Tibial nerve (tissue), 4 donors: ENCODE results near the gene HTT. TPM values are rescaled to one million over a fixed set of nuclear protein-coding genes. Genes with fewer than 3 reads are reported as not detected.

Source experiments
- DNase-seq, 2 donors: peaks; one replicate each; pipeline ENCODE4 v3.0.0-alpha.2; 2019; ENCODE audit warnings: low spot score in 2 of 2
- H3K27ac ChIP-seq, 4 donors: fragments of 200-600 bp; sonication (generic) in 3 of 4; one replicate each; pipeline ENCODE4 v1.5.1; 2017 to 2019; ENCODE audit warnings: mild to moderate bottlenecking in 1 of 4
- H3K27me3 ChIP-seq, 2 donors: fragments of 200-600 bp; sonication (generic) in 1 of 2; one replicate each; pipeline versions ENCODE4 v1.5.1 to v1.6.0; 2017 to 2019
- H3K36me3 ChIP-seq, 3 donors: fragments of 200-600 bp; sonication (generic); one replicate each; pipeline ENCODE4 v1.5.1; 2018 to 2019
- H3K4me1 ChIP-seq, 4 donors: fragments of 200-600 bp; sonication (generic) in 3 of 4; one replicate each; pipeline ENCODE4 v1.5.1; 2017 to 2019
- H3K4me3 ChIP-seq, 4 donors: fragments of 200-600 bp; sonication (generic) in 3 of 4; one replicate each; pipeline ENCODE4 v1.5.1; 2017 to 2019; ENCODE audit warnings: mild to moderate bottlenecking in 1 of 4, moderate library complexity in 1 of 4
- H3K9me3 ChIP-seq, 4 donors: fragments of 200-600 bp; sonication (generic) in 3 of 4; one replicate each; pipeline ENCODE4 v1.5.1; 2017 to 2019
- EP300 ChIP-seq, 2 donors: sonication (generic); formaldehyde crosslinking; IDR thresholded peaks; one replicate each; pipeline ENCODE4 v1.6.1; 2017; ENCODE audit warnings: antibody characterized with exemption in 2 of 2, mild to moderate bottlenecking in 1 of 2
- POLR2A ChIP-seq, 2 donors: fragments of 450-650 bp; IDR thresholded peaks; one replicate each; pipeline ENCODE4 v1.6.1; 2017; ENCODE audit warnings: antibody characterized with exemption in 2 of 2, mild to moderate bottlenecking in 2 of 2, moderate library complexity in 2 of 2
- WGBS, 2 donors: methylation state at CpG; one replicate each; pipeline ENCODE4 v1.1.5; 2018; 5-methylcytosine and 5-hydroxymethylcytosine counted together
- total RNA-seq, 4 donors: library from RNA; depleted of rRNA; stranded (reverse); fragments of >200 nt; gene quantifications; one replicate each; pipeline ENCODE4 v1.1.0, GENCODE V29; 2016
- TF ChIP-seq, protein P1 (sequence below), 5 experiments: fragments of 200-600 bp in 3 of 5; fragments of 450-650 bp in 2 of 5; sonication (generic) in 3 of 5; IDR thresholded peaks; one replicate each; pipeline ENCODE4 v1.5.1; 2016 to 2019; ENCODE audit warnings: antibody characterized with exemption in 5 of 5, mild to moderate bottlenecking in 3 of 5, moderate library complexity in 2 of 5

HTT gene
- total RNA-seq, 4 donors from 2014 or later, result 62.2 to 93.6 (median 81.2) TPM

DNA sequence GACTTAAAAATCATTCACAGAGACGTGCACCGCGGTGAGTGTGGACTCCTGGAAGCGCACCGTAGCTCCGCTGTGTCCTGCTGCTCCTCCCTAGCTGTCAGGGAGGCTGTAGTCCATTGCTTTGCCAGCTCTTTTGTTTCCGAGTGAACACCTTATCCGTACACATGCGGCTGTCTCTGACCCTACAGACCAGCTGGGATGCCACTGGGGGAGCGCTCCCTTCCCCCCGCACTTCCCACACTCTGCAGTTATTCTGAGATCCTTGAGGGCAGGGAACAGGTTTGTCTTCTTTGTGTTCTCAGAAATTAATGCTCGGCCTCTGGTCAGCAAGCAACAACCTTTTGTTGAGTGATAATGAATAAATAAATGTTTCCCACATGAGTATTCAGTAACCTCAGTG lies 140.8 kb downstream of the HTT start:
- DNase-seq, result no peak
- Histone ChIP-seq H3K27me3 (no peaks in the 10 kb centered on the region), H3K36me3 (peaks cover 0 to 93% (median 42%) of the 10 kb centered on the region in 3 donors), H3K9me3 (no peaks in the 10 kb centered on the region), H3K4me1 (no peaks in the 10 kb centered on the region), H3K27ac (no peak overlapping the region), H3K4me3 (no peak overlapping the region)
- WGBS, 2 donors, result 78 to 86% methylated on average over 12 of the region's 12 CpGs
- no peak for TF ChIP-seq EP300 (IDR thresholded peaks at IDR 0.05)
- TF ChIP-seq, protein P1, sequence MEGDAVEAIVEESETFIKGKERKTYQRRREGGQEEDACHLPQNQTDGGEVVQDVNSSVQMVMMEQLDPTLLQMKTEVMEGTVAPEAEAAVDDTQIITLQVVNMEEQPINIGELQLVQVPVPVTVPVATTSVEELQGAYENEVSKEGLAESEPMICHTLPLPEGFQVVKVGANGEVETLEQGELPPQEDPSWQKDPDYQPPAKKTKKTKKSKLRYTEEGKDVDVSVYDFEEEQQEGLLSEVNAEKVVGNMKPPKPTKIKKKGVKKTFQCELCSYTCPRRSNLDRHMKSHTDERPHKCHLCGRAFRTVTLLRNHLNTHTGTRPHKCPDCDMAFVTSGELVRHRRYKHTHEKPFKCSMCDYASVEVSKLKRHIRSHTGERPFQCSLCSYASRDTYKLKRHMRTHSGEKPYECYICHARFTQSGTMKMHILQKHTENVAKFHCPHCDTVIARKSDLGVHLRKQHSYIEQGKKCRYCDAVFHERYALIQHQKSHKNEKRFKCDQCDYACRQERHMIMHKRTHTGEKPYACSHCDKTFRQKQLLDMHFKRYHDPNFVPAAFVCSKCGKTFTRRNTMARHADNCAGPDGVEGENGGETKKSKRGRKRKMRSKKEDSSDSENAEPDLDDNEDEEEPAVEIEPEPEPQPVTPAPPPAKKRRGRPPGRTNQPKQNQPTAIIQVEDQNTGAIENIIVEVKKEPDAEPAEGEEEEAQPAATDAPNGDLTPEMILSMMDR (IDR thresholded peaks at IDR 0.05), result no peak
- TF ChIP-seq POLR2A (IDR thresholded peaks at IDR 0.05), result no peak

DNA sequence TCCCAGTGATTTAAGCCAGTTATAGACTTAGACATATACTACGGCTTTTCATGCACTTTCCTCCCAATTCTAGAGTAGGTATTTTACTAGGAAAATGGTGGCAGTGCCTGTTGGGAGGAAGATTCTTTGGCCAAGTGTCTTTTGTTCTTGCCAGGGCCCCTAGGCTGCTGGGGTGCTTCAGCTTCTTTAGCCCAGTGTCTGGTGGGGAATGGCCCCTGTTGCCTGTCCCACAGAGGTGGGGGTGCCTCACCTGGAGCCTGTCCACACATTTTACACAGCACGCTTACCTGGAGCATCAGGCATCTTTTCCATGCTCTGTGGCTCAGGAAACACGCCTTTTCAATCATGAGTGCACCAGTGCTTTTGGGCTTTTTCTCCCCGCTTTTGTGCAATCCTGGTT lies 141.3 kb downstream of the HTT start:
- H3K36me3 ChIP-seq, result peaks cover 0 to 93% (median 42%) of the 10 kb centered on the region in 3 donors
- no peak overlapping the region for H3K27ac ChIP-seq
- H3K9me3 ChIP-seq, result no peaks in the 10 kb centered on the region
- no peak for DNase-seq
- WGBS, 2 donors, result 93 to 94% methylated on average over 4 of the region's 4 CpGs
- TF ChIP-seq, protein P1 (IDR thresholded peaks at IDR 0.05), result no peak
- TF ChIP-seq POLR2A (IDR thresholded peaks at IDR 0.05) (no peak), EP300 (IDR thresholded peaks at IDR 0.05) (no peak)
- H3K4me3 ChIP-seq, result no peak overlapping the region
- H3K27me3 ChIP-seq, result no peaks in the 10 kb centered on the region
- no peaks in the 10 kb centered on the region for H3K4me1 ChIP-seq

DNA sequence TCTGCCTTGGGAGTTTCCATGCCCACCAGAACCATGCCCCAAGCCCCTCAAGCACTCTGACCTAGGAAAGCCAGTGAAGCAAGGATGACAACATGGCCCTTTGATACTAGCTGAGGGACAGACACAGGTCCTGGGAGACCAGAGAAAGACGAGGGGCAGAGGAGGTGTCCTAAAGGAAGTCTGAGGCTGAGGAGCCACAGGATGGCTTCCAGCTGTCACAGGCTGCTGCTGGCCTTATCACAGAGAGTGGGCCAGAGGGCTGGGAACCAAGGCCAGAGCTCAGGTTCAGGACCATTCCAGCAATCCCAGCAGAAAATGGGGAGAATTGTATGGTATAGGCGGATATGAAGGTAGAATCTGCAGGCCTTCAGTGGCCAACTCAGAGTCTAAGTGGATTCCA lies 142.8 kb downstream of the HTT start:
- H3K27me3 ChIP-seq, result no peaks in the 10 kb centered on the region
- no peaks in the 10 kb centered on the region for H3K9me3 ChIP-seq
- no peak overlapping the region for H3K4me3 ChIP-seq
- H3K36me3 ChIP-seq, result peaks cover 0 to 96% (median 42%) of the 10 kb centered on the region in 3 donors
- DNase-seq, result no peak
- no peaks in the 10 kb centered on the region for H3K4me1 ChIP-seq
- no peak overlapping the region for H3K27ac ChIP-seq
- TF ChIP-seq POLR2A (IDR thresholded peaks at IDR 0.05) (no peak), EP300 (IDR thresholded peaks at IDR 0.05) (no peak)
- TF ChIP-seq, protein P1 (IDR thresholded peaks at IDR 0.05), result no peak
- WGBS, 2 donors, result 88 to 96% methylated on average over 2 of the region's 2 CpGs

DNA sequence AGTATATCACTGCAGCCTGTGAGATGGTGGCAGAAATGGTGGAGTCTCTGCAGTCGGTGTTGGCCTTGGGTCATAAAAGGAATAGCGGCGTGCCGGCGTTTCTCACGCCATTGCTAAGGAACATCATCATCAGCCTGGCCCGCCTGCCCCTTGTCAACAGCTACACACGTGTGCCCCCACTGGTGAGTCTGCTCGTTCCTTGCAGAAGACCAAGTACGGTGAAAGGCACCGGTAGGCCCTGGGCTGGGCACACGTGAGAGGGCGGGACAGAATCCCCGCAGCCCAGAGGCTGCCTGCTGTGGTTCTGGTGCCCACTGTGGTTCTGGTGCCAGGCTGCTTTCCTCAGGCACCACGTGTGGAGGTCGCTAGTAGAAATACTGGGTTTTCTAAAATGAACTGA lies 143.3 kb downstream of the HTT start:
- TF ChIP-seq, protein P1 (IDR thresholded peaks at IDR 0.05), result no peak
- no peak for TF ChIP-seq EP300 (IDR thresholded peaks at IDR 0.05)
- TF ChIP-seq POLR2A (IDR thresholded peaks at IDR 0.05), result no peak
- DNase-seq, result no peak
- no peak overlapping the region for H3K4me3 ChIP-seq
- no peaks in the 10 kb centered on the region for H3K9me3 ChIP-seq
- no peaks in the 10 kb centered on the region for H3K27me3 ChIP-seq
- no peaks in the 10 kb centered on the region for H3K4me1 ChIP-seq
- H3K27ac ChIP-seq, result no peak overlapping the region
- 91 to 93% methylated on average over 16 of the region's 16 CpGs for WGBS, 2 donors
- peaks cover 0 to 96% (median 37%) of the 10 kb centered on the region in 3 donors for H3K36me3 ChIP-seq

DNA sequence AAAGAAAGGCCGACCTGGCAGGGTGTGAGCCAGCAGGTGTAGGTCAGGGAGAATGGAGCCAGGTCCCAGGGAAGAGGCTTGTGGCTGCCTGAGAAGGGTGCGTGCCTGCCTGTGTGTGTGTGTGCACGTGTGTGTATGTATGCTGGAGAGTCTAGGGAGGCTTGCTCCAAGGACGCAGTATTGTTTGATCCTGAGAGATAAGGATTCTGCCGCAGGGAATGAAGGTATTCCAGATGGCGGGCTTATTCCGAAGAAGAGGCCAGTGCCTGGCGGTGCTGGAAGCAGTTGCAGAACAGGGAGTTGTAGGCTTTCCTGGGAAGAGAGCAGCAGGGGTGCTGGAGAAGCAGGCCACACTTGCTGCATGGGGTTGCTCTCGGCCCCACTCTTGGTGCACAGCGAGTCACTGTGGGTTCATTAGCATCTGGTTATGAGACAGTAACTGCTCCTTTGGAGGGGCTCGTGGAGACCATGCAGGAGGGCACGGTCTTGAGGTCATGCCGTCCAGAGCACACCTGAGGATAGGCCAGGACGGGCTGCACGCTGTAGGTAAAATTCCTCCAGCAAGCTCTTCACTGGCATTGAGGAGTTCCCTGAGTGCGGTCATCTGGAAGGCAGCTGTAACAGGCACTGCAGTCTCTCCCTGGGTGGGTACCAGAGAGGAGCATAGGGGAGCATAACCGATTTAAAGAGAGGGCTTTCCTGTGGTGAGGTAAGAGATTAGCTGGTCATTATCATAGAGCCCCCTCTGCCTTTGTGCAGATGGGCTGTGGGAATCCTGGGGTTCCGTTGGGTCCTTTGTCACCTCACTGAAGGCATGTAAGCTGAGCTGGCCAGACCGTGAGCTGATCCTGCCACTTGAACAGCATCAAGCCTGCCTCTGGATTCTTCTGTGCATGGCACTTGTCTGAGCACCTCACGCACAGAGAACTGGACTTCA lies 144.6 kb downstream of the HTT start:
- H3K27ac ChIP-seq, result no peak overlapping the region
- DNase-seq, result no peak
- peaks cover 0 to 96% (median 31%) of the 10 kb centered on the region in 3 donors for H3K36me3 ChIP-seq
- no peak overlapping the region for H3K4me3 ChIP-seq
- 92% methylated on average over 20 of the region's 20 CpGs for WGBS, 2 donors
- H3K9me3 ChIP-seq, result no peaks in the 10 kb centered on the region
- H3K4me1 ChIP-seq, result no peaks in the 10 kb centered on the region
- TF ChIP-seq POLR2A (IDR thresholded peaks at IDR 0.05) (no peak), EP300 (IDR thresholded peaks at IDR 0.05) (no peak)
- TF ChIP-seq, protein P1 (IDR thresholded peaks at IDR 0.05), result no peak
- H3K27me3 ChIP-seq, result no peaks in the 10 kb centered on the region
